SK-N-SH treated with all-trans-retinoic acid at 6 μM for 48 hours (cell line): ENCODE results near the gene LTBP1.

Experiments used
- ATAC-seq: fragments of 200-7000 bp; cut with Tn5 transposase; 3 replicates; pipeline ENCODE4 v1.9.1; 2020; ENCODE audit warnings: mild to moderate bottlenecking, moderate library complexity
- BACH2 ChIP-seq: fragments of 250-450 bp; sonication (Bioruptor Pico); IDR thresholded peaks from 2 replicates; pipeline ENCODE4 v1.9.0; 2021; ENCODE audit warnings: mild to moderate bottlenecking, borderline replicate concordance
- CSRNP3 ChIP-seq: fragments of 250-450 bp; sonication (Bioruptor Pico); IDR thresholded peaks from 2 replicates; pipeline ENCODE4 v1.5.1; 2021; ENCODE audit warnings: mild to moderate bottlenecking, moderate library complexity
- ISL1 ChIP-seq: fragments of 250-450 bp; sonication (Bioruptor Pico); IDR thresholded peaks from 2 replicates; pipeline ENCODE4 v2.1.2; 2022; ENCODE audit warnings: mild to moderate bottlenecking, moderate library complexity
- PATZ1 ChIP-seq: fragments of 250-450 bp; sonication (Bioruptor Pico); IDR thresholded peaks from 2 replicates; pipeline ENCODE4 v1.8.0; 2020; ENCODE audit warnings: mild to moderate bottlenecking, moderate library complexity, borderline replicate concordance
- POU6F1 ChIP-seq: fragments of 250-450 bp; sonication (Bioruptor Pico); IDR thresholded peaks from 2 replicates; pipeline ENCODE4 v1.8.0; 2021; ENCODE audit warnings: low read depth, mild to moderate bottlenecking, moderate library complexity, borderline replicate concordance
- PPARA ChIP-seq: fragments of 250-450 bp; sonication (Bioruptor Pico); IDR thresholded peaks from 2 replicates; pipeline ENCODE4 v1.5.0; 2020; ENCODE audit warnings: mild to moderate bottlenecking, borderline replicate concordance
- RARB ChIP-seq: fragments of 250-450 bp; sonication (Bioruptor Pico); IDR thresholded peaks from 2 replicates; pipeline ENCODE4 v1.8.0; 2021; ENCODE audit warnings: mild to moderate bottlenecking, moderate library complexity
- TOX ChIP-seq: fragments of 250-450 bp; sonication (Bioruptor Pico); IDR thresholded peaks from 2 replicates; pipeline ENCODE4 v1.8.0; 2021; ENCODE audit warnings: mild to moderate bottlenecking, moderate library complexity, borderline replicate concordance
- TSHZ2 ChIP-seq: fragments of 250-450 bp; sonication (Bioruptor Pico); IDR thresholded peaks from 2 replicates; pipeline ENCODE4 v1.5.0; 2020; ENCODE audit warnings: mild to moderate bottlenecking, moderate library complexity
- ZNF565 ChIP-seq: fragments of 450-650 bp; formaldehyde crosslinking; conservative IDR thresholded peaks from 2 replicates; pipeline ENCODE4 v1.5.0; 2020; ENCODE audit warnings: low read depth, mild to moderate bottlenecking, moderate library complexity
- ZNF70 ChIP-seq: fragments of 450-650 bp; formaldehyde crosslinking; IDR thresholded peaks from 2 replicates; pipeline ENCODE4 v1.5.0; 2020; ENCODE audit warnings: mild to moderate bottlenecking, moderate library complexity
- ZNF8 ChIP-seq: fragments of 450-650 bp; formaldehyde crosslinking; IDR thresholded peaks from 2 replicates; pipeline ENCODE4 v1.5.0; 2020; ENCODE audit warnings: mild to moderate bottlenecking, moderate library complexity

The LTBP1 gene

GRCh38 chr2:33086400-33087015 is 139.8 kb downstream of the LTBP1 start (continued):
- no peak for TF ChIP-seq PATZ1
- TF ChIP-seq POU6F1 (CRISPR knock-in tag) = no peak
- no peak for TF ChIP-seq ZNF70
- TF ChIP-seq BACH2 = no peak
- no peak for TF ChIP-seq CSRNP3 (CRISPR knock-in tag)

- ATAC-seq = no peak
- TF ChIP-seq RARB (CRISPR knock-in tag) (no peak), PATZ1 (no peak)
Measured at GRCh38 chr2:33090553-33091134, 143.9 kb downstream of the LTBP1 start.

GRCh38 chr2:33091541-33092123 is 144.9 kb downstream of the LTBP1 start:
- ATAC-seq = no peak; the same call in 2 of the 3 replicates
- no peak for TF ChIP-seq ISL1
- TF ChIP-seq ZNF8 (CRISPR knock-in tag) = no peak
- no peak for TF ChIP-seq TOX (CRISPR knock-in tag)
- no peak for TF ChIP-seq POU6F1 (CRISPR knock-in tag)
- TF ChIP-seq ZNF565 (CRISPR knock-in tag) = no peak
- no peak for TF ChIP-seq PPARA (CRISPR knock-in tag)
- TF ChIP-seq TSHZ2 (CRISPR knock-in tag) = no peak
- TF ChIP-seq CSRNP3 (CRISPR knock-in tag) = no peak
- TF ChIP-seq, all 23 proteins: peak for 0
